A172 (cell line): Measurements from ENCODE around the gene TSPAN9. TPM values are rescaled to one million over a fixed set of nuclear protein-coding genes. Genes with fewer than 3 reads are reported as not detected.

Source experiments
- DNase-seq: peaks from one replicate; pipeline ENCODE4 v3.0.0-alpha.2; 2015; ENCODE audit warnings: low spot score
- total RNA-seq: library from RNA; depleted of rRNA; stranded (reverse); fragments of >200 nt; shearing (Covaris generic); gene quantifications from 2 replicates; pipeline ENCODE4 v1.2.3, GENCODE V29; 2014

TSPAN9 gene
- total RNA-seq, 1 experiment from 2014 or later: 7.0 TPM

DNA sequence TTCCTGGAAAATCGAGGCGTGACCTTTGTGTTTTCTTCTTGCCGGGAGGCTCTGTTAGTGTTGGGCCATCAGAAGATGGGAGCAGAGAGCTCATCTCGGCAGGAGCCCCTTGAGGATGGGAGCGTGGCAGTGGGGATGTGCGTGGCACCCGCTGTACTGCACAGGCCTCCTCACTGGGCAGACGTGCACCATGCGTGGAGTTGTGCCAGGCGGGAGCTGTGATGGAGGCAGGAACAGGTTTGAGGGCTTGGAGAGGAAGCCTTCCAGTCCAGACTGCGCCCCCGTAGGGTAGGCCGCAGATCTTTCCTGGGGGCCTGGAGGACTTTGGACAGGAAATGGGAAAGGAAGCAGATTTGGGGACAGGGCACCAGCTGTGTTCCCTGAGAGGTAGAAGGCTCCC is 197.5 kb downstream of the TSPAN9 start:
- no peak for DNase-seq

DNA sequence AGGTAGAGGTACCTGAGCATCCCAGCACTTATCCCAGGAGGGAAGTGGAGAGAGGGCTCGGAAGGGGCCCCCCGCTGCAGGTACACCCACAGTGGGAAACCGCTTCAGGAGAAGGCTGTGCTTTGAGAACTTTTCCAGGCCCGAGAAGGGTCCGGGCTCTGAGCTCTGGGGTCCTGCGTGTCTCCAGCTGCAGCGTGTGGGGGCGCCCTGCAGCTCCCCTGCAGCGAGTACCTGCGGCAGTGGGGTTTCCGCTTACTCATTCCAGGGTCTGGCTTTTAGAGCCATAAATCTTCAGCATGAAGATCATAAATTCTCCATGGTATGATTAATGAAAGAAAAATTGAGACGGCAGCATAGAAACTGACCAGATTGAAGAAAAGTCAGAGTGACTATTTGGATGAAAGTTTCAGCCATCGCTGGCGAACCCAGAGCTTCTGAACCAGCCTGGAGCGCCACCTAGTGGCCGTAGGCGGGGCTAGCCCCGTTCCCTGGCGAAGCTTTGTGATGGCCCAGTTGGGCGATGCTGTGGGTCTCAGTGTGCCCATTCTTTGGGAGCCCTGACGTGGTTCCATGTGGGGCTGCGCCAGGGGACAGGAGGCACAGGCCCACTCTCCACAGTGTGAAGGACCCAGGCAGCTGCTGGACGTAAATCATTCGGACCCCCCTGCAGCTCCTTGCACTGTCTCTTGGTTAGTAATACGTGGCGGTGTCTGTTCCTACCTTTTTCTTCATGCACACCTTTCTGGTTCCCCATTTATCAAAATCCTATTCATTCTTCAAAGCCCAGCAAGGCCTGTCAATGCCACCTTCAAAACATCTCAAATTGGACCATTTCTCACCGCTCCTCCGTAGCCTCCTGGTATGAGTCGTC is 198.2 kb downstream of the TSPAN9 start:
- DNase-seq: peak; percentile 32

DNA sequence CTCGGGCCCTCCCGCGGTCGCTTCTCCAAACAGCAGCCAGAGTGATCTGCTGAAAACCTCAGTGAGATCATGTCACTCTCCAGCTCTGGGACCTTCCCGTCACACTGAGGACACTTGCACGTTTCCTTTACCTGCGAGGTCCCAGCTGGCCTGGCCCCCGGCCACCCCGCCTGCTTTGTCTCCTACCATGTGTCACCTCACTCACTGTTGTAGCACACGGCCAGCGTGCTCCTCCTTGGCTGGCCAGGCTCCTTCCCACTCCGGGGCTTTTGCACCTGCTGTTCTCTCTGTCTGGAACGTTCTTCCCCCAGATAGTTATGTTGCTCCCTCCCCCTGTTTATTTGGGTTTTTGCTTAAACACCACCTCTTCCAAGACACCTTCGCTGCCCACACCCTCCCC is 199.0 kb downstream of the TSPAN9 start:
- no peak for DNase-seq

DNA sequence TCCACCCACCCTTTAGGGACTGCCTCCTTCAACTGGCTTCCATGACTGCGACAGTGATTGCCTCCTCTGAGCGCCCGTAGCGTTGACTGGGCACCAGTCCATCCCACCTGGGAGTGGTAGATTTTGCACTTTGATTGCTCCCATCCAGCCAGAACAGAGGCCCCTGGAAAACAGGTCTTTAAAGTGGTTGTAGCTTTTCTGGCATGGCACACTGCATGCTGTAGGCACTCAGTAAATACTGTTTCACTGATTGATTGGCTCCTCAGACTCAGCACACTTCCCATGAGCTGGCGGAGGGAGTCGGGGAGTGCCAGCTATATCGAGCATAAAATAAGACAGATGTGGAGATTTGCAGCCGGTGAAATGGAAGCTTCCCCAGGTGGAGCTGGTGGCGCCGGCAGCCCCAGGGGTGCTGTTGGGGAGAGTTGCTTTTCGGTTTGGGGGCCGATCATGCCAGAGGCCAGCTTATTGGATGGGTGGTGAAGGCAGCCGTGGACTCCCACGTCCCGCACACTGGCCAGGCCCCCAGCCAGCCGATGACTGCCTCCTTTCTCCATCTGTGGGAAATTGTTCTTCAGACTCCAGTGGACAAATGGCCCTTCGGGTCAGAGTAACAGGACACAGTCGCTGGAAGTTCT is 200.2 kb downstream of the TSPAN9 start:
- no peak for DNase-seq

DNA sequence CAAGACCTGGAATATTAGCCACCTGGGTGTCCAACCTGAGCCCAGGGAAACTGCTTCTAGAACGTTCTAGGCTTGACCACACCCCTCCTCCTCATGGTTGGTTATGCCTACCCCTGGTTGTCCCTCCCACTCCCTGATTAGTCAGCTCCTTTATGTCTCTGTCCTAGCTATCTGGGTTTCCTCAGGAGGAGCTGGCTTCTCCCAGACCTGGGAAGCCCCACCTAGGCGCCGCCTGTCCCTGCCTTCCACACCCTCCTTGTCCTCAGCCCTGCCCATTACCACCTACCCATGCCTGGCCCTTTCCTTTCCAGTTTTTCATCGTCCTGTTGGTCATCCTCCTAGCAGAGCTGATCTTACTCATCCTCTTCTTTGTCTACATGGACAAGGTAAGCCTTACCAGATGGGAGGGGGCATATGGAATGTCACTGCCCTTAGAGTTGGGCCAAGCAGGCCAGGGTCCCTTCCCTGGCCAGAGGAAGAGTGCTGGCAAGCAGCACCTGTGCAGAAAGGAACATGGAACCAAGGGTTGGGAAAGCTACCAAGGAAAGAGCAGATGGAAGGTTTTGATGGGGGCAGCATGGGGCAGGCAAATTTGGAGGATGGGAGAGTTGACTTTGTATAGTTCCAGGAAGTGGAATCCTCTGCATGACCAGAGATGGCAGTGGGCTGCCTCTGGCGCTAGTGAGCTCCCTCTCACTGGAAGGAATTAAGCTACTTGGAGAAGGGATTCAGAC is 201.7 kb downstream of the TSPAN9 start:
- no peak for DNase-seq

DNA sequence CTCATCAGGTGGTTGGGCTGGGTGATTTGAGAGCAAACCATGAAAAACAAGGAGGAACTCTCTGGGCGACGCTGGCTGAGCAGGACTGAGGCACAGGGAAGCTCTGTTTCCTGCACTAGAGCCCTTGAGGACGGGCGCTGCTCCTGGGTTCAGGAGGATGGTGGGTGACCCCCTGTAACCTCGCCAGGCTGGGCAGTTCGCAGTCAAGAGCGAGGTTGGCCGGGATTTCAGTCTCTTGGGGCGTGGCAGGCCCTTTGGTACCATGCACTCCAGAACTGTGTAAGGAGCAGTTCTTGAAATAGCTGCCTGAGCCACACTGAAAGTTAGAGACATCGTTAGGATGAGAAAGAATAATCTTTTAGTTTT is 202.2 kb downstream of the TSPAN9 start:
- no peak for DNase-seq

- no peak for DNase-seq
These were observed 202.7 kb downstream of the TSPAN9 start for GRCh38 chr12:3279832-3280231.

- DNase-seq: no peak
These were observed 203.8 kb downstream of the TSPAN9 start for GRCh38 chr12:3280967-3281366.

DNA sequence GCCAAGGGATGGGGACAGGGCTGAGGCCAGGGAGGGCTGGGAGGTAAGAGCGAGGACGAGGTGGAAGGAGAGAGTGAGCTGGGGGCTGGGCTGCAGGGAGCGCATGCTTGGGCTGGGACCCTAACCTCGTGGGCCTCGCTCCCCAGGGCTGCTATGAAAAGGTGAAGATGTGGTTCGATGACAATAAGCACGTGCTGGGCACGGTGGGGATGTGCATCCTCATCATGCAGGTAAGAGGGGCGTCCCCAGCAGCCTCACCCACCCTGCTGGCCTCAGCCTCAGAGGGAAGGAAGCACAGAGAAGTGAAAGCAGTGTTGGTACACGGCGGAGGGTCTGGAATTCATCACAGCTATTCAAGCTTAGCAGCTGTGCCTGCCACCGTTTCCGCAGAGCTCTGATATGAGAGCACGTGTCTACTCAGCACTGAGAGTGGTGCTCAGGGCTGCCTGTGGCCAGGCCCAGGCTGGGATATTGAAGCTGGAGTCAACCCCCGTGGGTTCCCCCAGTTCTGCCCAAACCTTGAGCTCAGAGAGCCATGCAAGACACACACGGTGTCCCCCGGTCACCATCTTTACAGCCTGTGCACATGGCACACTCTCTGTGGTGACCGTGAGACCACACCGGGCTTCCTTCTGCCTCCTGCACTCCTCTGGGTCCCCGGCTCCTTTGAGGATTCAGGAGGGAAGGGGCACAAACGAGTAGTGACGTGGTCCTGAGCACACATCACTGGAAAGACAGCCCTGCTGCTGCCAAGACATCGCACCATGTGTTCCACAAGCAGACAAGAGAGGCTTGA is 204.6 kb downstream of the TSPAN9 start:
- DNase-seq: no peak

GRCh38 chr12:3282384-3282670 is 205.1 kb downstream of the TSPAN9 start:
- DNase-seq: no peak

GRCh38 chr12:3283137-3283680 is 206.0 kb downstream of the TSPAN9 start:
- no peak for DNase-seq

- no peak for DNase-seq
These were observed 207.2 kb downstream of the TSPAN9 start for GRCh38 chr12:3284405-3284804.

- DNase-seq: no peak
These were observed 208.4 kb downstream of the TSPAN9 start for GRCh38 chr12:3285570-3285969.

DNA sequence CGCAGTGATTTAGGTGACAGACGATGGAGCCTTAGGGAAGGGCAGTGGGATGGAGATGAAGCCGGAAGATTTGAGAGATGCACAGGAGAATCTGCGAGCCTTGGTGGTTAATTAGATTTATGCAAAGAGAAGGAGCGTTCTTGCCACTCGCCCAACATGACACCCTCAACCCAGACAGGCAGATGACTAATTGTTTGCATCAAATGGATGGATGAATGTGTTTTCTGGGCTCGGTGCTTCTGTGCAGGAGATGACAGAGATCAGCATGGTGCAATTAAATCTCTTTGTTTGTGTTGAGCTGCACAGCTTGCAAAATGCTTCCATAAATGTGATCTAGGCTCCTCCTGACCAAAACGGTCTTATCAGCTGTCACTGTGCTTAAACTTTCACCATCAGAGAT is 211.5 kb downstream of the TSPAN9 start:
- DNase-seq: no peak

- DNase-seq: no peak
These were observed 212.5 kb downstream of the TSPAN9 start for GRCh38 chr12:3289702-3290101.

DNA sequence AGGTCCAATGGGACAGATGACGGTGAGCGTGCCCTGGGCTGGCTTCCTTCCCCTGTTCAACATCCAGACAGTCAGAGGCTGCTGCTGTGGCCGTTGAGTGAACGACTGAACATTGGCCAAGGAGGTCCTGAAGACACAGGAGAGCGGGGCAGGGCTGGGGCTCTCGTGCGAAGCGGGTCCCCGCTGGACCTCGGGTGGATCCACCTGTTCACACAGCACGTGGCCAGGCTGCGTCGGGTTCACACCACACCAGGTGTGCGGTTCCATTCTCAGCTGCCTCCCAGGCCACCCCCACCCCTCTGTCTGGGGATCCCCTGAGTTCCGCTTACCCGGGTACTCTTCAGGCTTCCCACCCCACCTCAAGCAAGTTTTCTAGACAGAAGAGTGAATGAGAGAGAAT is 214.8 kb downstream of the TSPAN9 start:
- DNase-seq: no peak

GRCh38 chr12:3292677-3293412 is 215.7 kb downstream of the TSPAN9 start:
- no peak for DNase-seq

DNA sequence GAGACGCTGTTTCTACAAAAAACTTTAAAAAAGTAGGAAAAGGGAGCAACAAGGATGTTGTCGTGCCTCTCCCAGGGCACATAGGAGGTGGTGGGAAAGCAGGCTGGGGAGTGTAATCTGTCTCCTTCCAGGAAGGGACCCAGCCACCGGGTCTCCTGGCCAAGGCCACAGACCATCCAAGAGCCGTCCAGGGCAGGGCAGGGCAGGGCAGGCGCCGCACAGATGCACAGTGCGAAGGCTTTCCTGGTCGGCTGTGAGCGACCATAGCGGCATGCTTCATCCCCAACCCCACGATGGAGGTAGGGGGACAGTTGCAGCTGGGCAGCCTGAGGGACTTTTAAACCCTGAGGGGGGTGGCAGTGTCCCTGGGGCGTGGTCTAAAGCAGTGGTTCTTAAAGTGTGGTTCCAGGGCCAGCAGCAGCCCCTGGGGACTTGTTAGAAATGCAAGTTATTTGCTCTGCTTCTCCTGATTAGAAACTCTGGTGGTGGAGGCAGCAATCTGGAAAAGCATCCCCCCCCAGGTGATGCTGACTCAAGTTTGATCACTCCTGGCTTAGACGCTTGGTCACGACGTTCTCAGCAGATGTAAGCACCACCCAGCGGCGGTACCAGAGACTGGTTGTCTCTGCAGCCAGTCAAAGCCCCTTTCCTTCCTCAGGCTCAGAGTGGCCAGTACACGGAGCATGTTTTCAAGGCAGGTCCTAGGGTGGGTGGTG is 216.4 kb downstream of the TSPAN9 start:
- peak; percentile 21 for DNase-seq

GRCh38 chr12:3294481-3294911 is 217.3 kb downstream of the TSPAN9 start:
- no peak for DNase-seq

DNA sequence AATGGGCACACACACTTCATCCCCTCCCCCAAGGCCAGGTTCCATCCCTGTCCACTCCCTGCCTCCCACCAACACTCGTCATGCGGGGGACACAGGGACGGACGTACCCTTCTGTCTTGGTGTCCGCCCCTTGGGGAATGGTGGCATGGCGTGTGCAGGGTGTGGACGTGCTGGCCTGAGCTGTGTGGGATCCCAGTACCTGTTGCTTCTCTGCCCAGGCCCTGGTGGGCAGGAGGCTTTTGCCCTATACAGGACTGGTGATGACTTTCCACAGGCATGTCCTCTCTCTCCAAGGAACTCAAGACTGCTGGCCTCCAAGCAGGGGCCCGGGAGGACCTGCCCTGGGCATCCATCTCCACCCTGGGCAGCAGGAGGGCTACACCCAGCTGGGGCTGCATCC is 218.0 kb downstream of the TSPAN9 start:
- no peak for DNase-seq
